Caco-2 (cell line): Measurements from ENCODE around the gene MYO5B. TPM values are rescaled to one million over a fixed set of nuclear protein-coding genes. Genes with fewer than 3 reads are reported as not detected.

Experiments used
- BruUV-seq: library from RNA; stranded (reverse); fragments of 400-500 nt; replicated peaks from 2 replicates; lab custom pipeline; 2021; lab: Mats Ljungman, UMichigan
- CTCF ChIA-PET: fragments of 300-600 bp; sonication (Branson Sonifier 250); formaldehyde crosslinking; loops from one replicate; lab custom pipeline; 2022; ENCODE audit warnings: antibody characterized with exemption; lab: Charles Lee
- POLR2A ChIA-PET: fragments of 300-600 bp; sonication (Branson Sonifier 250); formaldehyde crosslinking; loops from one replicate; lab custom pipeline; 2022; ENCODE audit warnings: antibody characterized with exemption; lab: Charles Lee
- DNase-seq, 2 experiments: peaks; one replicate each; pipeline versions ENCODE4 v3.0.0 to v3.0.0-alpha.2; 2020 to 2022
- H3K27me3 ChIP-seq: replicated peaks from 2 replicates; pipeline ENCODE4 v1.6.0; 2011; ENCODE audit warnings: low read length; ENCODE audit not compliant: control insufficient read depth, insufficient read depth
- H3K36me3 ChIP-seq: 2 replicates; pipeline ENCODE4 v1.5.1; 2011; ENCODE audit warnings: low read length; ENCODE audit not compliant: control insufficient read depth, insufficient read depth
- H3K4me1 ChIP-seq: fragments of 250-450 bp; sonication (Bioruptor Pico); 2 replicates; pipeline ENCODE4 v1.5.1; 2020; ENCODE audit warnings: mild to moderate bottlenecking
- H3K4me3 ChIP-seq: 2 replicates; pipeline ENCODE4 v1.5.1; 2011; ENCODE audit warnings: low read depth, mild to moderate bottlenecking, control low read depth, low read length
- H3K9me3 ChIP-seq: fragments of 250-450 bp; sonication (Bioruptor Pico); 2 replicates; pipeline ENCODE4 v1.5.1; 2020; ENCODE audit warnings: mild to moderate bottlenecking, moderate library complexity
- H3K27ac Mint-ChIP-seq: one replicate; pipeline ENCODE4 v1.8.0; 2022; ENCODE audit warnings: mixed read lengths; ENCODE audit not compliant: unreplicated experiment
- H3K27me3 Mint-ChIP-seq: one replicate; pipeline ENCODE4 v1.8.0; 2022; ENCODE audit warnings: mixed read lengths; ENCODE audit not compliant: insufficient read depth, unreplicated experiment
- H3K36me3 Mint-ChIP-seq: one replicate; pipeline ENCODE4 v1.8.0; 2022; ENCODE audit warnings: mild to moderate bottlenecking, mixed read lengths; ENCODE audit not compliant: insufficient read depth, unreplicated experiment
- H3K4me1 Mint-ChIP-seq: one replicate; pipeline ENCODE4 v1.8.0; 2022; ENCODE audit warnings: low read depth, mixed read lengths; ENCODE audit not compliant: unreplicated experiment
- H3K4me3 Mint-ChIP-seq: one replicate; pipeline ENCODE4 v1.8.0; 2022; ENCODE audit warnings: mild to moderate bottlenecking, moderate library complexity, mixed read lengths; ENCODE audit not compliant: unreplicated experiment
- H3K9me3 Mint-ChIP-seq: one replicate; pipeline ENCODE4 v1.8.0; 2022; ENCODE audit warnings: mixed read lengths; ENCODE audit not compliant: unreplicated experiment
- intact Hi-C: fragments of 100-400 bp; cut with micrococcal nuclease; formaldehyde crosslinking; loops from one replicate; pipeline ENCODE4 v1.10.0; 2022; ENCODE audit not compliant: unreplicated experiment
- total RNA-seq: library from RNA; stranded (reverse); gene quantifications from 2 replicates; pipeline ENCODE4 v1.2.3, GENCODE V29; 2022
- TF ChIP-seq, protein P1 (sequence below), 2 experiments: fragments of 200-600 bp in 1 of 2; IDR thresholded peaks; 1 replicate in 1 of 2; 2 replicates in 1 of 2; pipeline versions ENCODE4 v1.5.1 to v1.8.0; 2011 to 2022; ENCODE audit warnings: antibody characterized with exemption in 1 of 2, control low read depth in 1 of 2, inconsistent platforms in 1 of 2, low read depth in 1 of 2, low read length in 1 of 2, mild to moderate bottlenecking in 1 of 2, moderate library complexity in 1 of 2; ENCODE audit not compliant: insufficient read depth in 1 of 2, severe bottlenecking in 1 of 2, unreplicated experiment in 1 of 2

The MYO5B gene
- total RNA-seq, 1 experiment from 2014 or later: 28.3 TPM

DNA sequence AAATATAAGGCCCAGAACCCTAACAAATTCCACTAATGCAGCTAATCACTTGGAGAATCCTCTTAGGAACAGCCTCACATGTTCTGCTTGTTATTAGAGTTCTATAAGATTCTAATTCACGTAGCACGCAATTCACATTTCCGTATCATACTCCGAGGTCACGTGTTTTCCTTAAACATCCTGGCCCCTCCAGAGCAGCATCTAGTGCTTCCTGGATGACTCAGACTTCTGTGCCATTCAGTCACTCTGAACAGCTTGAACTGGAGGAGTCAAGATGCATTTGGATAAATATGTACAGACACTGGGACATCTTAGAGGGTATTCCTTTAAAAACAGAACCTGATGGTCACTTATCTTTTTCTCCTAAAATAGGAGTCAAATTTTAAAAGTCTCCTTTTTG, 156.5 kb downstream of the MYO5B start:
- H3K27me3 ChIP-seq: no peaks in the 10 kb centered on the region
- Mint-ChIP-seq H3K9me3 (no peaks in the 10 kb centered on the region), H3K36me3 (peaks cover 6% of the 10 kb centered on the region), H3K4me3 (no peak overlapping the region), H3K27me3 (no peaks in the 10 kb centered on the region), H3K27ac (no peak overlapping the region), H3K4me1 (no peaks in the 10 kb centered on the region)
- no peaks in the 10 kb centered on the region for H3K36me3 ChIP-seq
- H3K4me1 ChIP-seq: no peaks in the 10 kb centered on the region
- TF ChIP-seq, protein P1, sequence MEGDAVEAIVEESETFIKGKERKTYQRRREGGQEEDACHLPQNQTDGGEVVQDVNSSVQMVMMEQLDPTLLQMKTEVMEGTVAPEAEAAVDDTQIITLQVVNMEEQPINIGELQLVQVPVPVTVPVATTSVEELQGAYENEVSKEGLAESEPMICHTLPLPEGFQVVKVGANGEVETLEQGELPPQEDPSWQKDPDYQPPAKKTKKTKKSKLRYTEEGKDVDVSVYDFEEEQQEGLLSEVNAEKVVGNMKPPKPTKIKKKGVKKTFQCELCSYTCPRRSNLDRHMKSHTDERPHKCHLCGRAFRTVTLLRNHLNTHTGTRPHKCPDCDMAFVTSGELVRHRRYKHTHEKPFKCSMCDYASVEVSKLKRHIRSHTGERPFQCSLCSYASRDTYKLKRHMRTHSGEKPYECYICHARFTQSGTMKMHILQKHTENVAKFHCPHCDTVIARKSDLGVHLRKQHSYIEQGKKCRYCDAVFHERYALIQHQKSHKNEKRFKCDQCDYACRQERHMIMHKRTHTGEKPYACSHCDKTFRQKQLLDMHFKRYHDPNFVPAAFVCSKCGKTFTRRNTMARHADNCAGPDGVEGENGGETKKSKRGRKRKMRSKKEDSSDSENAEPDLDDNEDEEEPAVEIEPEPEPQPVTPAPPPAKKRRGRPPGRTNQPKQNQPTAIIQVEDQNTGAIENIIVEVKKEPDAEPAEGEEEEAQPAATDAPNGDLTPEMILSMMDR (IDR thresholded peaks at IDR 0.05; ENCODE audit: insufficient read depth in 1 of 2, low read depth in 1 of 2, low read length in 1 of 2, severe bottlenecking in 1 of 2, unreplicated experiment in 1 of 2): no peak
- CTCF ChIA-PET: interaction anchor here (0.7 kb wide), 1 partner anchor 157 kb away, joined by 3 read pairs; no protein-coding TSS in a partner anchor
- DNase-seq: no peak
- intact Hi-C loops: no loop called here
- no TSS peak for BruUV-seq
- H3K9me3 ChIP-seq: no peaks in the 10 kb centered on the region
- POLR2A ChIA-PET: no interaction called here
- H3K4me3 ChIP-seq: no peak overlapping the region

DNA sequence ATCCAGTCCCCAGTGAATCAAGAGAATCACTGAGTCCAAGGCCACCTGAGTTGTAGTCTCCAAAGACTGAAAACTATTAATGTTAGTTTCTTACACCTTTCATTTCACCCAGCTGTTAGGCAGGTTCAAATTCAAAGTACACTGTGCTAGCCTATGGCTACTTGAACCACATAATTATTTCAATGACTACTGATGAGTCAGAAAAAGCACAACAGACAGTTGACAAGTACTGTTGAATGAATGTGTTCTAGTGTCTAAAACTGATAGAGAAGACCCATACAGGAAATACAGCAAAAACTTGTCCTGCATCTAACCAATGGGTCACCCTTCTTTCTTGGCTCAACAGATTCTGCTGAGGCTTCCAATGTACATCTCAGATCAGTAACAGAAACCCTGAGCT, 160.9 kb downstream of the MYO5B start:
- no peaks in the 10 kb centered on the region for H3K4me1 ChIP-seq
- Mint-ChIP-seq H3K4me1 (no peaks in the 10 kb centered on the region), H3K4me3 (no peak overlapping the region), H3K27ac (no peak overlapping the region), H3K9me3 (no peaks in the 10 kb centered on the region), H3K36me3 (peaks cover 6% of the 10 kb centered on the region), H3K27me3 (no peaks in the 10 kb centered on the region)
- no peaks in the 10 kb centered on the region for H3K27me3 ChIP-seq
- DNase-seq: no peak
- intact Hi-C loops: no loop called here
- no TSS peak for BruUV-seq
- ChIA-PET POLR2A (no interaction called here), CTCF (no interaction called here)
- no peaks in the 10 kb centered on the region for H3K9me3 ChIP-seq
- H3K4me3 ChIP-seq: no peak overlapping the region
- H3K36me3 ChIP-seq: no peaks in the 10 kb centered on the region
- TF ChIP-seq, protein P1 (IDR thresholded peaks at IDR 0.05; ENCODE audit: insufficient read depth in 1 of 2, low read depth in 1 of 2, low read length in 1 of 2, severe bottlenecking in 1 of 2, unreplicated experiment in 1 of 2): no peak

DNA sequence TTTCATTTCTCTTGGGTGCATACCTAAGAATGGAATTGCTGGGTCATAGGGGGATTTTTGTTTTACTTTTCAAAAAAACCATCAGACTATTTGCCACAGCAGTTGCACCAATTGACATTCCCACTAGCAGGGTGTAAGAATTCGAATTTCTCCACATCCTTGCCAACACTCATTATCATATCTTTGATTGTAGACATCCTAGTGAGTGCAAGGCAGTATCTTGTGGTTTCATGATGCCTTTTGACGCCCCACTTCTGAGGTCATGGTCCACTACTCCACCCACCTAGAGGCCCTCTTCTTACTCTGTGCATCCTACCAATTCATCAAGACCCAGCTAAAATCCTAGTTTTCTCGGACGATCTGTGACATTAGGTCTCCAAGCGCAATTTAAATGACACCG, 161.9 kb downstream of the MYO5B start:
- ChIA-PET CTCF (no interaction called here), POLR2A (no interaction called here)
- no peak for DNase-seq
- no peak overlapping the region for H3K27ac Mint-ChIP-seq
- no peaks in the 10 kb centered on the region for H3K27me3 Mint-ChIP-seq
- no TSS peak for BruUV-seq
- H3K36me3 ChIP-seq: no peaks in the 10 kb centered on the region
- H3K9me3 Mint-ChIP-seq: no peaks in the 10 kb centered on the region
- no peak overlapping the region for H3K4me3 Mint-ChIP-seq
- no peaks in the 10 kb centered on the region for H3K27me3 ChIP-seq
- TF ChIP-seq, protein P1 (IDR thresholded peaks at IDR 0.05; ENCODE audit: insufficient read depth in 1 of 2, low read depth in 1 of 2, low read length in 1 of 2, severe bottlenecking in 1 of 2, unreplicated experiment in 1 of 2): no peak
- no peak overlapping the region for H3K4me3 ChIP-seq
- H3K4me1 Mint-ChIP-seq: no peaks in the 10 kb centered on the region
- intact Hi-C loops: no loop called here
- peaks cover 6% of the 10 kb centered on the region for H3K36me3 Mint-ChIP-seq
- no peaks in the 10 kb centered on the region for H3K4me1 ChIP-seq
- no peaks in the 10 kb centered on the region for H3K9me3 ChIP-seq
